Smooth muscle cell (in vitro differentiated cells): ENCODE results near the gene ENOPH1. TPM values are rescaled to one million over a fixed set of nuclear protein-coding genes. Genes with fewer than 3 reads are reported as not detected.

Source experiments
- DNase-seq: peaks from one replicate; lab custom pipeline; 2025; ENCODE audit not compliant: unreplicated experiment; lab: John Stamatoyannopoulos, UW
- H2AFZ ChIP-seq: fragments of 200-600 bp; sonication (generic); 2 replicates; pipeline ENCODE4 v1.6.0; 2016; ENCODE audit warnings: antibody characterized with exemption, low read depth, mild to moderate bottlenecking
- H3F3A ChIP-seq: fragments of 200-600 bp; sonication (generic); 2 replicates; pipeline ENCODE4 v1.6.0; 2017; ENCODE audit warnings: antibody characterized with exemption, low read depth
- H3K27ac ChIP-seq: fragments of 200-600 bp; sonication (generic); 2 replicates; pipeline ENCODE4 v1.5.1; 2016; ENCODE audit warnings: low read depth, mild to moderate bottlenecking
- H3K27me3 ChIP-seq: fragments of 200-600 bp; sonication (generic); 2 replicates; pipeline ENCODE4 v1.6.1; 2016; ENCODE audit warnings: low read depth, mild to moderate bottlenecking
- H3K36me3 ChIP-seq: fragments of 200-600 bp; sonication (generic); 2 replicates; pipeline ENCODE4 v1.5.1; 2016; ENCODE audit warnings: low read depth
- H3K4me1 ChIP-seq: fragments of 200-600 bp; sonication (generic); 2 replicates; pipeline ENCODE4 v1.5.1; 2016; ENCODE audit warnings: low read depth
- H3K4me2 ChIP-seq: fragments of 200-600 bp; sonication (generic); 2 replicates; pipeline ENCODE4 v1.6.0; 2016; ENCODE audit warnings: mild to moderate bottlenecking
- H3K4me3 ChIP-seq: fragments of 200-600 bp; sonication (generic); 2 replicates; pipeline ENCODE4 v1.5.1; 2016; ENCODE audit warnings: mild to moderate bottlenecking
- H3K79me2 ChIP-seq: fragments of 200-600 bp; sonication (generic); 2 replicates; pipeline ENCODE4 v1.6.0; 2016; ENCODE audit warnings: low read depth, mild to moderate bottlenecking
- H3K9ac ChIP-seq: fragments of 200-600 bp; sonication (generic); 2 replicates; pipeline ENCODE4 v1.6.0; 2016; ENCODE audit warnings: low read depth
- H3K9me3 ChIP-seq: fragments of 200-600 bp; sonication (generic); replicated peaks from 2 replicates; pipeline ENCODE4 v1.5.1; 2016; ENCODE audit warnings: low read depth
- H4K20me1 ChIP-seq: fragments of 200-600 bp; sonication (generic); 2 replicates; pipeline ENCODE4 v1.6.0; 2016; ENCODE audit warnings: low read depth
- CTCF ChIP-seq: fragments of 200-600 bp; sonication (generic); IDR thresholded peaks from 2 replicates; pipeline ENCODE4 v1.5.1; 2017; ENCODE audit warnings: borderline replicate concordance, mild to moderate bottlenecking, antibody characterized with exemption; ENCODE audit not compliant: insufficient read depth, poor library complexity, severe bottlenecking
- WGBS: methylation state at CpG from one replicate; pipeline ENCODE4 v1.1.7; 2016; ENCODE audit warnings: low lambda C conversion rate; 5-methylcytosine and 5-hydroxymethylcytosine counted together
- polyA plus RNA-seq: library from polyadenylated mRNA; unstranded; fragments of >200 nt; fragmentation: Nextera tagmentation; extraction: Ambion mirVana; gene quantifications from 2 replicates; pipeline ENCODE4 v1.2.1, GENCODE V29; 2016
- total RNA-seq: library from RNA; depleted of rRNA; stranded (reverse); fragments of >200 nt; gene quantifications from 2 replicates; pipeline ENCODE4 v1.2.3, GENCODE V29; 2014

Gene ENOPH1
- total and polyA plus RNA-seq, 2 experiments from 2014 or later: 36.2 to 54.5 TPM

DNA sequence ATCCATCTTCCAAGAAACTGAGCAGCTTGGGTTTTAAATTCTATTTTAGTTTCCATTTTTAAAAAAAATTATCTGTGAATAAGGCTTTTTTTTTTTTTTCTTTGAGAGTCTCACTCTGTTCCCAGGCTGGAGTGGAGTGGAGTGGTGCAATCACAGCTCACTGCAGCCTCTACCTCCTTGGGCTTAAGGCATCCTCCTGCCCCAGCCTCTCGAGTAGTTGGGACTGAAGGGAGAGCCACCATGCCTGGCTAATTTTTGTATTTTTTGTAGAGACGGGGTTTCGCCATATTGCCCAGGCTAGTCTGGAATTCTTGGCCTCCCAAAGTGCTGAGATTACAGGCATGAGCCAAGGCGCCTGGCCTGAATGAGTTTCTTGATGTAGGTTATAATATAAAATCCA is 1.4 kb downstream of the ENOPH1 start:
- Histone ChIP-seq H3K4me2 (peak overlapping the region; percentile 98), H4K20me1 (peaks cover 79% of the 10 kb centered on the region), H3K9ac (no peak overlapping the region), H3K79me2 (peaks cover 85% of the 10 kb centered on the region), H3K4me3 (peak overlapping the region; percentile 91), H3F3A (peaks cover 23% of the 10 kb centered on the region), H2AFZ (no peak overlapping the region), H3K27me3 (no peaks in the 10 kb centered on the region), H3K36me3 (no peaks in the 10 kb centered on the region), H3K4me1 (peaks cover 23% of the 10 kb centered on the region), H3K9me3 (no peaks in the 10 kb centered on the region), H3K27ac (no peak overlapping the region)
- no peak for DNase-seq
- no peak for TF ChIP-seq CTCF
- 98% methylated on average over 4 of the region's 4 CpGs for WGBS

DNA sequence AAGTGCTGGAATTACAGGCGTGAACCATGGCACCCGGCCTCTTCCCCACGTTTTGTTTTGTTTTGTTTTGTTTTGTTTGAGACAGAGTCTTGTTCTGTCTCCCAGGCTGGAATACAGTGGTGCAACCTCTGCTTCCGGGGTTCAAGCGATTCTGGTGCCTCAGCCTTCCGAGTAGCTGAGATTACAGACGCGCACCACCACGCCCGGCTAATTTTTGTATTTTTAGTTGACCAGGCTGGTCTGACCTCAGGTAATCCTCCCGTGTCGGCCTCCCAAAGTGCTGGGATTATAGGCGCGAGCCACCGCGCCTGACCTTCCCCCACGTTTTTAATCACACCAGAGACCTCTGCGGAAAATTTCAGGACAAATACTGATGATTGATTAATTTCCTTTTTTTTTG is 2.2 kb downstream of the ENOPH1 start:
- Histone ChIP-seq H3K27ac (no peak overlapping the region), H3K4me2 (peak overlapping the region; percentile 98), H2AFZ (no peak overlapping the region), H3K27me3 (no peaks in the 10 kb centered on the region), H3K9me3 (no peaks in the 10 kb centered on the region), H3K79me2 (peaks cover 85% of the 10 kb centered on the region), H3K4me1 (peaks cover 15% of the 10 kb centered on the region), H3F3A (peaks cover 15% of the 10 kb centered on the region), H3K4me3 (no peak overlapping the region), H3K36me3 (no peaks in the 10 kb centered on the region), H4K20me1 (peaks cover 78% of the 10 kb centered on the region), H3K9ac (no peak overlapping the region)
- no peak for DNase-seq
- WGBS: 85% methylated on average over 18 of the region's 18 CpGs
- TF ChIP-seq CTCF: no peak

DNA sequence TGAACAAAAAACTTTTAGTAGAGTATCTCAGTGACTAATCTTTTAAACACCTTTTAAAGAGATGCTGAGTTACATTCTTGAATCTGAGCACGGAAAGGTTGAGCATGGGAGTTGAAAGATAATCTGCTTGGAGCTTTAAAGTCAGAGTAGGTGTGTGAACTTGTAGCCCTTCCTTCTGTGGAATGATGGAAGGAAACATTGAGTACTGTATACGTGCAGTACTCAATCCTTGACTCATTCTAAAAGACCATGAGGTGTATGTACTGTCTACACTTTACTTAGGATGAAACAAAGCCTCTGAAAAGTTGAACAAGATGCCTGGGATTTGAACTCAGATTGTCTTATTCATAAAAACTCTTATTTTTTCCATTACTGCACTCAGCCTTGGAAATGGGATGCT is 3.4 kb downstream of the ENOPH1 start:
- no peaks in the 10 kb centered on the region for H3K9me3 ChIP-seq
- peaks cover 11% of the 10 kb centered on the region for H3F3A ChIP-seq
- H3K4me3 ChIP-seq: no peak overlapping the region
- no peak overlapping the region for H3K4me2 ChIP-seq
- DNase-seq: no peak
- no peaks in the 10 kb centered on the region for H3K27me3 ChIP-seq
- TF ChIP-seq CTCF: no peak
- H3K4me1 ChIP-seq: peaks cover 12% of the 10 kb centered on the region
- H3K79me2 ChIP-seq: peaks cover 84% of the 10 kb centered on the region
- H2AFZ ChIP-seq: no peak overlapping the region
- no peak overlapping the region for H3K27ac ChIP-seq
- peaks cover 76% of the 10 kb centered on the region for H4K20me1 ChIP-seq
- WGBS: 66% methylated on average over 2 of the region's 2 CpGs
- no peaks in the 10 kb centered on the region for H3K36me3 ChIP-seq
- H3K9ac ChIP-seq: no peak overlapping the region

GRCh38 chr4:82434949-82435348 is 4.6 kb downstream of the ENOPH1 start:
- Histone ChIP-seq H2AFZ (no peak overlapping the region), H3K4me2 (no peak overlapping the region), H3F3A (peaks cover 8% of the 10 kb centered on the region), H3K4me1 (peaks cover 12% of the 10 kb centered on the region), H3K27ac (no peak overlapping the region), H3K9ac (no peak overlapping the region), H3K79me2 (peaks cover 91% of the 10 kb centered on the region), H3K36me3 (no peaks in the 10 kb centered on the region), H3K9me3 (no peaks in the 10 kb centered on the region), H3K27me3 (no peaks in the 10 kb centered on the region), H4K20me1 (peaks cover 82% of the 10 kb centered on the region), H3K4me3 (no peak overlapping the region)
- 98% methylated on average over 7 of the region's 7 CpGs for WGBS
- DNase-seq: no peak
- no peak for TF ChIP-seq CTCF
